HFFc6 (cell line): ENCODE results near the gene MARCHF3. TPM values are rescaled to one million over a fixed set of nuclear protein-coding genes. Genes with fewer than 3 reads are reported as not detected.
A peak's percentile ranks its signal among the peaks of the same experiment; 100 is the strongest.

Experiments used
- DNase-seq: peaks from one replicate; pipeline ENCODE4 v3.0.0-alpha.2; 2018
- H3K27ac Mint-ChIP-seq: 2 replicates; pipeline ENCODE4 v1.8.0; 2020; ENCODE audit warnings: mild to moderate bottlenecking, mixed read lengths
- H3K27me3 Mint-ChIP-seq: 2 replicates; pipeline ENCODE4 v1.8.0; 2021; ENCODE audit warnings: mild to moderate bottlenecking, moderate library complexity, mixed read lengths; ENCODE audit not compliant: insufficient read depth
- H3K36me3 Mint-ChIP-seq: 2 replicates; pipeline ENCODE4 v1.8.0; 2021; ENCODE audit warnings: low read depth, mixed read lengths
- H3K4me1 Mint-ChIP-seq: 2 replicates; pipeline ENCODE4 v1.8.0; 2020; ENCODE audit warnings: low read depth, mixed read lengths
- H3K4me3 Mint-ChIP-seq: 2 replicates; pipeline ENCODE4 v1.8.0; 2020; ENCODE audit warnings: mild to moderate bottlenecking, moderate library complexity, mixed read lengths
- H3K9me3 Mint-ChIP-seq: 2 replicates; pipeline ENCODE4 v1.8.0; 2020; ENCODE audit warnings: mild to moderate bottlenecking, mixed read lengths
- total RNA-seq, 6 experiments: library from RNA; stranded (reverse); fragmentation: NEBNext Ultra II Directional; extraction: Animal tissue kit (Norgen Biotek cat#: 25700); gene quantifications; 2 replicates in 1 of 6; 3 replicates in 5 of 6; pipeline ENCODE4 v1.2.3, GENCODE V29; 2021
- TF ChIP-seq, protein P1 (sequence below): fragments of 200-600 bp; sonication (generic); IDR thresholded peaks from 2 replicates; pipeline ENCODE4 v1.5.0; 2021; ENCODE audit warnings: antibody characterized with exemption, mild to moderate bottlenecking

MARCHF3 gene
- total RNA-seq, 6 experiments from 2014 or later, result 12.3 to 17.8 (median 13.3) TPM

DNA sequence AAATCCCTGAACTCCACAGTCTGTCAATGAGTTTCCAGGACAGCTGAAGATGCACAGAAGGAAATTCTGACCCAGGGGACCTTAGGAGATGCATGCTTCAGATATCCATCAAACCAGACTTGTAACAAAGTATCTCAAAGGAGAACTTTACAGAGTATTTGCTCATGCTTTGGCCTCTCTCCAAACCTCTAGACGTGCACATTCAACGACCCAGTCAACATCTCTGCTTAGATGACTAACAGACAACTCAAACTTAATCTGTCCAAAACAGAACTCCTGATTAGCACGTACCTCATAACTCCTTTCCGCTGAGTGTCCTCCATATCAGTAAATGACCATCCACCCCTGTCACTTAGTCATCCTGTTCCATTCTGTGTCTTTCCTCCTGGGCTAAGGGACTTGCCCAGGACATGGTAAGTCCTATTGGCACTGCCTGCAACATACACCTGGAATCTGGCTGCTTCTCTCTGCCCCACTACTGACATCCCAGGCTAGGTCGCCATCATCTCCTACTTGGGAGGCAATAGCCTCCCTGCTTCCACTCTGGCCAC, 146.0 kb downstream of the MARCHF3 start:
- H3K36me3 Mint-ChIP-seq, result no peaks in the 10 kb centered on the region; the same call in 1 of the 2 replicates
- DNase-seq, result peak; percentile 91
- peak overlapping the region; percentile 40 for H3K27ac Mint-ChIP-seq
- no peaks in the 10 kb centered on the region; the same call in 1 of the 2 replicates for H3K27me3 Mint-ChIP-seq
- peaks cover 23% of the 10 kb centered on the region for H3K4me1 Mint-ChIP-seq
- H3K4me3 Mint-ChIP-seq, result peak overlapping the region; percentile 2; the same call in 1 of the 2 replicates
- no peaks in the 10 kb centered on the region for H3K9me3 Mint-ChIP-seq
- TF ChIP-seq, protein P1, sequence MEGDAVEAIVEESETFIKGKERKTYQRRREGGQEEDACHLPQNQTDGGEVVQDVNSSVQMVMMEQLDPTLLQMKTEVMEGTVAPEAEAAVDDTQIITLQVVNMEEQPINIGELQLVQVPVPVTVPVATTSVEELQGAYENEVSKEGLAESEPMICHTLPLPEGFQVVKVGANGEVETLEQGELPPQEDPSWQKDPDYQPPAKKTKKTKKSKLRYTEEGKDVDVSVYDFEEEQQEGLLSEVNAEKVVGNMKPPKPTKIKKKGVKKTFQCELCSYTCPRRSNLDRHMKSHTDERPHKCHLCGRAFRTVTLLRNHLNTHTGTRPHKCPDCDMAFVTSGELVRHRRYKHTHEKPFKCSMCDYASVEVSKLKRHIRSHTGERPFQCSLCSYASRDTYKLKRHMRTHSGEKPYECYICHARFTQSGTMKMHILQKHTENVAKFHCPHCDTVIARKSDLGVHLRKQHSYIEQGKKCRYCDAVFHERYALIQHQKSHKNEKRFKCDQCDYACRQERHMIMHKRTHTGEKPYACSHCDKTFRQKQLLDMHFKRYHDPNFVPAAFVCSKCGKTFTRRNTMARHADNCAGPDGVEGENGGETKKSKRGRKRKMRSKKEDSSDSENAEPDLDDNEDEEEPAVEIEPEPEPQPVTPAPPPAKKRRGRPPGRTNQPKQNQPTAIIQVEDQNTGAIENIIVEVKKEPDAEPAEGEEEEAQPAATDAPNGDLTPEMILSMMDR, result no peak

- Mint-ChIP-seq H3K9me3 (no peaks in the 10 kb centered on the region), H3K36me3 (no peaks in the 10 kb centered on the region; the same call in 1 of the 2 replicates), H3K4me1 (peaks cover 23% of the 10 kb centered on the region), H3K27me3 (no peaks in the 10 kb centered on the region; the same call in 1 of the 2 replicates), H3K27ac (peak overlapping the region; percentile 40; the same call in 1 of the 2 replicates), H3K4me3 (peak overlapping the region; percentile 2; the same call in 1 of the 2 replicates)
- DNase-seq, result no peak
- TF ChIP-seq, protein P1, result no peak
Observed at GRCh38 chr5:126883564-126884245, 146.7 kb downstream of the MARCHF3 start.

- Mint-ChIP-seq H3K27me3 (no peaks in the 10 kb centered on the region; the same call in 1 of the 2 replicates), H3K9me3 (no peaks in the 10 kb centered on the region), H3K36me3 (peaks cover 11% of the 10 kb centered on the region), H3K4me1 (peaks cover 23% of the 10 kb centered on the region), H3K4me3 (no peak overlapping the region), H3K27ac (no peak overlapping the region)
- TF ChIP-seq, protein P1, result no peak
- DNase-seq, result no peak
Observed at GRCh38 chr5:126881821-126882600, 148.3 kb downstream of the MARCHF3 start.

DNA sequence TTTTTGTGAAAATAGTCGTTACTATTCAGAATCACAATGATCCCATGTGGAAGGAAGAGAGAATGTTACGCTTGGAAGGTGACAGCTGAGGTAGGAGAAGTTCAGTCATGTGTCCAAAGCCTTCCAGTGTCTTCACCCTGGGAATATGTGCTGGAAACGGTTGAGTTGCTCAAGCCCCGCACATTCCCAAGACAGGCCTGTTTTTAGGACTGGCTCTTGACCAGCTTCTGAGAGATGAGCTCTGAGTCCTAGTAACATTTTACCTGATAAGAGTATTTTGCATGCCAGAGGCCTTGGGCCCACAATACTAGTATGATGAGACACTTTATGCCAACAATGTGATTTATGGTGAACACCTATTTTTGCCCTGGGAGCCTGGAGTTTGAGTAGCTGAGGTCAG, 151.7 kb downstream of the MARCHF3 start:
- H3K27me3 Mint-ChIP-seq, result no peaks in the 10 kb centered on the region
- no peaks in the 10 kb centered on the region for H3K9me3 Mint-ChIP-seq
- TF ChIP-seq, protein P1, result no peak
- DNase-seq, result no peak
- no peak overlapping the region for H3K4me3 Mint-ChIP-seq
- peaks cover 7% of the 10 kb centered on the region for H3K4me1 Mint-ChIP-seq
- H3K36me3 Mint-ChIP-seq, result peaks cover 11% of the 10 kb centered on the region
- no peak overlapping the region for H3K27ac Mint-ChIP-seq

DNA sequence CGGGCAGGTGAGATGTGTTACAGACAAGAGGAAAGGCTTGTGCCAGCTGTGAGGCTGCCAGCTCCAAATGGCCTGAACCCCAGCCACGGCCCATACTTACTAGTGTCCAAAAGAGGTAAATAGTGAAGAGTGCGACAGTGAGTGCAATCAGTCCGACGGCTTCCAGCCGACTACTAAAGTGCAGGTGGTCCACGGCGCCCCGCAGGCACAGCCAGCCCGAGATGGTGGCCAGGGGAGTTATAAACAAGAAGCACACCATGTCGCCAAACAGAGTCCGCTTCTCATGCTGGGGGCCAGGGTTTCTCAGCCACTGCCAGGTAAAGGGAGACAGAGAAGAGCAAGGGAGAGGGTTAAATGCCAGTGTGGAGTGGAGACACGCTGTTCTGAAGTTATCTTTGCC, 152.3 kb downstream of the MARCHF3 start:
- TF ChIP-seq, protein P1, result no peak
- no peaks in the 10 kb centered on the region for H3K9me3 Mint-ChIP-seq
- no peak overlapping the region for H3K27ac Mint-ChIP-seq
- no peak overlapping the region for H3K4me3 Mint-ChIP-seq
- no peak for DNase-seq
- H3K4me1 Mint-ChIP-seq, result peaks cover 2% of the 10 kb centered on the region; the same call in 1 of the 2 replicates
- no peaks in the 10 kb centered on the region for H3K27me3 Mint-ChIP-seq
- H3K36me3 Mint-ChIP-seq, result peaks cover 11% of the 10 kb centered on the region
